Dendritic cell treated with granulocyte-macrophage colony-stimulating factor and Interleukin-4, amounts not matched to agents 40 ng/mL and 50 ng/mL, for 4 days (primary cell): ENCODE results near the gene AACS.

Source experiments
- H3K27ac Mint-ChIP-seq: one replicate; pipeline ENCODE4 v1.8.0; 2022; ENCODE audit warnings: mild to moderate bottlenecking, mixed read lengths
- H3K27me3 Mint-ChIP-seq: one replicate; pipeline ENCODE4 v1.8.0; 2022; ENCODE audit warnings: mild to moderate bottlenecking, mixed read lengths
- H3K36me3 Mint-ChIP-seq: one replicate; pipeline ENCODE4 v1.8.0; 2022; ENCODE audit warnings: low read depth, mixed read lengths
- H3K4me1 Mint-ChIP-seq: one replicate; pipeline ENCODE4 v1.8.0; 2022; ENCODE audit warnings: low read depth, mixed read lengths
- H3K4me3 Mint-ChIP-seq: one replicate; pipeline ENCODE4 v1.8.0; 2022; ENCODE audit warnings: mild to moderate bottlenecking, moderate library complexity, mixed read lengths
- H3K9me3 Mint-ChIP-seq: one replicate; pipeline ENCODE4 v1.8.0; 2022; ENCODE audit warnings: mixed read lengths
- intact Hi-C: fragments of 100-400 bp; cut with micrococcal nuclease; formaldehyde crosslinking; loops from one replicate; pipeline ENCODE4 v1.15.0; 2022

AACS gene

GRCh38 chr12:125169870-125170269, 104.6 kb downstream of the AACS start:
- Mint-ChIP-seq H3K27ac (no peak overlapping the region), H3K36me3 (no peaks in the 10 kb centered on the region), H3K4me1 (no peaks in the 10 kb centered on the region), H3K9me3 (no peaks in the 10 kb centered on the region), H3K27me3 (peaks cover 7% of the 10 kb centered on the region), H3K4me3 (no peak overlapping the region)
- intact Hi-C loops, result no loop called here

- H3K4me1 Mint-ChIP-seq, result no peaks in the 10 kb centered on the region
- H3K9me3 Mint-ChIP-seq, result peaks cover 8% of the 10 kb centered on the region
- H3K27ac Mint-ChIP-seq, result no peak overlapping the region
Measured at GRCh38 chr12:125171267-125171666, 106.0 kb downstream of the AACS start.

GRCh38 chr12:125172231-125172850, 107.1 kb downstream of the AACS start:
- Mint-ChIP-seq H3K27ac (no peak overlapping the region), H3K36me3 (no peaks in the 10 kb centered on the region), H3K27me3 (peaks cover 16% of the 10 kb centered on the region), H3K9me3 (peaks cover 8% of the 10 kb centered on the region), H3K4me1 (peaks cover 4% of the 10 kb centered on the region), H3K4me3 (no peak overlapping the region)
- intact Hi-C loops, result no loop called here

More at GRCh38 chr12:125171267-125171666, 106.0 kb downstream of the AACS start:
- Mint-ChIP-seq H3K27me3 (peaks cover 15% of the 10 kb centered on the region), H3K4me3 (no peak overlapping the region), H3K36me3 (no peaks in the 10 kb centered on the region)
- intact Hi-C loops, result no loop called here

GRCh38 chr12:125175576-125175975, 110.3 kb downstream of the AACS start:
- Mint-ChIP-seq H3K4me3 (no peak overlapping the region), H3K36me3 (no peaks in the 10 kb centered on the region), H3K4me1 (peaks cover 4% of the 10 kb centered on the region), H3K9me3 (peaks cover 8% of the 10 kb centered on the region), H3K27me3 (peaks cover 26% of the 10 kb centered on the region), H3K27ac (no peak overlapping the region)
- intact Hi-C loops, result no loop called here

GRCh38 chr12:125178222-125178621, 113.0 kb downstream of the AACS start:
- H3K27me3 Mint-ChIP-seq, result peaks cover 38% of the 10 kb centered on the region
- H3K36me3 Mint-ChIP-seq, result no peaks in the 10 kb centered on the region
- intact Hi-C loops, result no loop called here
- no peak overlapping the region for H3K4me3 Mint-ChIP-seq
- no peak overlapping the region for H3K27ac Mint-ChIP-seq
- H3K9me3 Mint-ChIP-seq, result peaks cover 8% of the 10 kb centered on the region
- peaks cover 6% of the 10 kb centered on the region for H3K4me1 Mint-ChIP-seq

- H3K27me3 Mint-ChIP-seq, result peaks cover 56% of the 10 kb centered on the region
- H3K36me3 Mint-ChIP-seq, result no peaks in the 10 kb centered on the region
- H3K4me1 Mint-ChIP-seq, result peaks cover 9% of the 10 kb centered on the region
- H3K27ac Mint-ChIP-seq, result no peak overlapping the region
- H3K9me3 Mint-ChIP-seq, result peaks cover 6% of the 10 kb centered on the region
- no peak overlapping the region for H3K4me3 Mint-ChIP-seq
- intact Hi-C loops, result no loop called here
Measured at GRCh38 chr12:125180144-125180543, 114.9 kb downstream of the AACS start.

- Mint-ChIP-seq H3K36me3 (no peaks in the 10 kb centered on the region), H3K9me3 (no peaks in the 10 kb centered on the region), H3K27ac (no peak overlapping the region), H3K4me3 (no peak overlapping the region), H3K4me1 (peaks cover 14% of the 10 kb centered on the region), H3K27me3 (peaks cover 59% of the 10 kb centered on the region)
- intact Hi-C loops, result no loop called here
Measured at GRCh38 chr12:125181107-125181506, 115.9 kb downstream of the AACS start.

GRCh38 chr12:125183187-125184067, 118.2 kb downstream of the AACS start:
- no peak overlapping the region for H3K27ac Mint-ChIP-seq
- H3K4me3 Mint-ChIP-seq, result no peak overlapping the region
- peaks cover 9% of the 10 kb centered on the region for H3K4me1 Mint-ChIP-seq
- no peaks in the 10 kb centered on the region for H3K9me3 Mint-ChIP-seq
- intact Hi-C loops, result loop anchor here (2.0 kb wide), 1 partner anchor 1563 kb away; no protein-coding TSS in a partner anchor
- H3K27me3 Mint-ChIP-seq, result peaks cover 69% of the 10 kb centered on the region
- H3K36me3 Mint-ChIP-seq, result no peaks in the 10 kb centered on the region

- H3K27ac Mint-ChIP-seq, result no peak overlapping the region
- no peaks in the 10 kb centered on the region for H3K9me3 Mint-ChIP-seq
- no peak overlapping the region for H3K4me3 Mint-ChIP-seq
- H3K36me3 Mint-ChIP-seq, result no peaks in the 10 kb centered on the region
- intact Hi-C loops, result no loop called here
- peaks cover 9% of the 10 kb centered on the region for H3K4me1 Mint-ChIP-seq
- H3K27me3 Mint-ChIP-seq, result peaks cover 75% of the 10 kb centered on the region
Measured at GRCh38 chr12:125184213-125184967, 119.2 kb downstream of the AACS start.

GRCh38 chr12:125185311-125185739, 120.1 kb downstream of the AACS start:
- no peaks in the 10 kb centered on the region for H3K36me3 Mint-ChIP-seq
- H3K27me3 Mint-ChIP-seq, result peaks cover 83% of the 10 kb centered on the region
- intact Hi-C loops, result no loop called here
- H3K9me3 Mint-ChIP-seq, result no peaks in the 10 kb centered on the region
- H3K4me3 Mint-ChIP-seq, result no peak overlapping the region
- peaks cover 9% of the 10 kb centered on the region for H3K4me1 Mint-ChIP-seq
- H3K27ac Mint-ChIP-seq, result no peak overlapping the region

- Mint-ChIP-seq H3K4me1 (peaks cover 9% of the 10 kb centered on the region), H3K27ac (no peak within 1 kb of the TSS), H3K27me3 (peaks cover 83% of the 10 kb centered on the region), H3K36me3 (no peaks in the 10 kb centered on the region), H3K9me3 (no peaks in the 10 kb centered on the region), H3K4me3 (peak within 1 kb of the TSS; percentile 46)
- intact Hi-C loops, result no loop called here
Measured at GRCh38 chr12:125185740-125186470, 120.7 kb downstream of the AACS start, which contains the start of gene TMEM132B. TMEM132B (plus strand) TSS chr12:125186386.

GRCh38 chr12:125186471-125187147, 121.4 kb downstream of the AACS start:
- H3K9me3 Mint-ChIP-seq, result no peaks in the 10 kb centered on the region
- H3K4me3 Mint-ChIP-seq, result peak overlapping the region; percentile 46
- H3K36me3 Mint-ChIP-seq, result no peaks in the 10 kb centered on the region
- H3K4me1 Mint-ChIP-seq, result peaks cover 9% of the 10 kb centered on the region
- intact Hi-C loops, result no loop called here
- peaks cover 82% of the 10 kb centered on the region for H3K27me3 Mint-ChIP-seq
- no peak overlapping the region for H3K27ac Mint-ChIP-seq

- Mint-ChIP-seq H3K4me1 (peaks cover 9% of the 10 kb centered on the region), H3K4me3 (no peak overlapping the region), H3K27me3 (peaks cover 78% of the 10 kb centered on the region), H3K9me3 (no peaks in the 10 kb centered on the region), H3K27ac (no peak overlapping the region), H3K36me3 (no peaks in the 10 kb centered on the region)
- intact Hi-C loops, result no loop called here
Measured at GRCh38 chr12:125187148-125187745, 122.0 kb downstream of the AACS start.
